ENCODE data around the gene ASTN2.

ASTN2 gene

DNA sequence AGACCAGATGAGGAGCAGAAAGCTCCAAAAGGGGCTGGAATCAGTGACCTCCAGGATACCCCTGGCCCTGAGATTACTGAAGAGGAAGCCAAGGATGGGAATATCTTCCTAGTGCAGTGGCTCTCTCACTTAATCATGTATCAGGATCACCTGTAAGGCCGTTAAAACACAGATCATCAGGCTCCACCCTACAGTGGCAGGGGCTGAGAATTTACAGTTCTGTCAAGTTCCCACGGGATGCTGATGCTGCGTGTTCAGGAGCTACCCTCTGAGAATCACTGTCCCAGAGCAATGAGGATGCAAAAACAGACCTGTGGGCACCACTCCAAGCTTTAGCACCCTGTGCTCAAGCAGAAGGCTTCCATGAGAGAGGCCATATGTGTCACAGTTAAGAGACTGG lies 291.9 kb downstream of the ASTN2 start:
- DNase-seq (ENCODE audit: low read depth in 3 of 3, low spot score in 1 of 3), result no peak

DNA sequence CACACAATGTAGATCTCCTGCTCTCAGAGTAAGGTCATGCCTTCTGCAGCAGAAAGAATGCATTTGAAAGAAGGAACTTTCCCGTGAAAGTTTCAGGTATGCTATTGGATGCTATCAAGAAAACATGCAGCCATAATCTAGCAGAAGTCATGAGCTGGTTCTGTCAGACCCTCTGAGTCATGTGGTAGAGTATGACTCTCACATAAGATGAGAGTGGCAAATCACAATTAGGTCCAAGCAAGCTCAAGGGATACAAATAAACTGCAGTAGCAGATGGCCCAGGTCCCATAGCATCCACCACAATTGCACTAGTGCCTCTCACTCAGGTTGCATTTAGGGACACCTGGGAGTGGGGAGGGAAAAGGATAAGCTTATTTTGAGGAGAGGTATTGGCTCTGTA lies 292.8 kb downstream of the ASTN2 start:
- no peak for DNase-seq (ENCODE audit: low read depth in 3 of 3, low spot score in 1 of 3)

GRCh38 chr9:117121316-117121715 lies 293.5 kb downstream of the ASTN2 start:
- DNase-seq (ENCODE audit: low read depth in 3 of 3, low spot score in 1 of 3), result no peak

GRCh38 chr9:117120061-117120460 lies 294.8 kb downstream of the ASTN2 start:
- DNase-seq (ENCODE audit: low read depth in 3 of 3, low spot score in 1 of 3), result no peak

GRCh38 chr9:117116084-117116483 lies 298.8 kb downstream of the ASTN2 start:
- no peak for DNase-seq (ENCODE audit: low read depth in 3 of 3, low spot score in 1 of 3)

DNA sequence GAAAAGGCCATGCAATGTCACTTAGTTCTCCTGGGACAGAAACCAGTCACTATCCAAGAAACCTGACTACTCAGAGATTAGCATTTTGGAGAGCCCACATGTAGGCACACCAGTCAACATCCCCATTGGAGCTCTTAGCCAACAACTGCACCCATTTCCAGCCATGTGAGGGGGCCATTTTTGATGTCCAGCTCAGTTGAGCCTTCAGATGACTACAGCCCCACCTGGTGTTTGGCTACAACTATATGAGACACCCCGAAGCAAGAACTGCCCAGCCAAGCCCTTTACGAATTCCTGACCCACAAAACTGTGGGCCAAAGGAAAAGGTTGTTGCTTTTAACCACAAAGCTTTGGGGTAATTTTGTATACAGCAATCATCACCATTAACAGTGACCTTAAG lies 300.1 kb downstream of the ASTN2 start:
- no peak for DNase-seq (ENCODE audit: low read depth in 3 of 3, low spot score in 1 of 3)

DNA sequence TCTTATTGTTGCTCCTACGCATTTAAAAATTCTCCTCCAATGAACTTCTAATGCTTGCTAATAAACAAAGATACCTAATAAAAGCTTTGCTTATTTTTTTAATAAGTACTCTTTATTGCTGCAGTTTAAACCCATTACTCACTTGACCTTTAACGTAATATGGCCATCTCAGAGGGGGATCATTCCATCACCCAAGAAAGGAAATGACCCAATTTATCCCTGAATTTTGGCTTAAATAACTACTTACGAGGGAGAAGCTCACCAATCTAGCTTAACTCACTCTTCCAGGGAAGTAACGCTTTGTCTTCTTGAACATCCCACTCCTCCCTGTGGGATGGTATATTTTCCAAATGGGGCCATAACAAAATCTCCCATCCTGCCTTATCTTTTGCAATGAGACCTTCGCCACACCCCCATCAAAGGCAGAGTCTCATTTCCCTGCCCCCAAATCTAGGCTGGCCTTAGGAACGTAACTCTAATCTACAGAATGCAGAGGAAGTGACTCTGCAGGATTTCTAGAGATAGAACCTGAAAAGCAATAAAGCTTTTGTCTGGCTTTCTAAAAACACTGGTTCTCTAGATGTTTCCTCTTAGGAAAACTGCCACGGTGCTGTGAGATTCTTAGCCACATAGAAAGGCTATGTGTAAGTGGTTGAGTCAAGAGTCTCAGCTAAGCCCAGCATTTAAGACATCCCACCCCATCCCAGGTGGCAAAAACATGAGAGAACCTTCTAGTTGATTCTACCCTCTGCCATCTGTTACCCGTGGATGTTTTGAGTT lies 310.0 kb downstream of the ASTN2 start:
- DNase-seq (ENCODE audit: low read depth in 3 of 3, low spot score in 1 of 3), result no peak

DNA sequence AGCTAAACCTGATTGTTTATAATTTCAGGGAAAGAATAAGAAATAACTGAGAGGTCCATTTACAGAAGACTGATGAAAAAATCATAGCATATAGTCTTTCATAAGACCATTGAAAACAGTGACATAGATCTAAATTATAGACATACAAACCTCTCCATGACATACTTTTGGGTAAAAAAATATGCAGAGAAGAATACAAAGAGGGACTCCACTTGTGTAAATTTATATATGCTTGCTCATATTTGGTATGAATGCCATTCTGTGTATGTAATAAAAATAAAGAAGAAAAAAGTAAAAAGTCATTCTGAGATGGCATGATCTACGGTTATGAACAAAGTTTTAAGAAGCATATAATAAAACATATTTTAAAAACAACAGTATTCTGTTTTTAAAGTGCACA lies 310.7 kb downstream of the ASTN2 start:
- DNase-seq (ENCODE audit: low read depth in 3 of 3, low spot score in 1 of 3), result no peak

DNA sequence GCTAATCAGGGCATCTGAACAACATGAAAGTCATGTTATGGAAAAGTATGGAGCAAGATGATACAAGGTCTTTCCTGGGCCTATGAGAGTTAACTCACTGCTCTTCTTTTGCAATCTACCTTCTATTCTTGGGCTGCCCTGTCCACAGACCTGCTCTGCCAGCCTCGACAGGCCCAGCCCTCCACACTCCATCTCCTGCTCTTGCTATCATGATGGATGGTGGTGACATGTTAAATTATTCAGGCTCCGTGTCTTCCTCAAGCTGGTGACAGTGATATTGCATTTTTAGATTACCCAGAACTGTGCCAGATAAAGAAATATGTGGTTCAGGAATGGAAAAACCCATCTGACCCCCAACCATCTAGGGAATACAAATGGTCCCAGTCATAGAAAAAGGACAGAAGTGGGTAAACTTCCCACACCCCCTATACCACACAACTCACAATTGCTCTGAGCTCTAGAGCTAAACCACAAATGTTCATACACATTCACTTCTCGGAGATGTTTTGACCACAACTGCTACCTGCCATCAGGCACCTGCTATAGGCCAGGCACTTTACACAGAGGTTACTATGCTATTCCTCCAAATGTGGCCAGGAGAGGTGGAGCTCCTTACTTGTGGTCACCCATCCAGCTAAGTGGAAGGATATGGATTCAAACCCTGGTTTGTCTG lies 311.3 kb downstream of the ASTN2 start:
- no peak for DNase-seq (ENCODE audit: low read depth in 3 of 3, low spot score in 1 of 3)

DNA sequence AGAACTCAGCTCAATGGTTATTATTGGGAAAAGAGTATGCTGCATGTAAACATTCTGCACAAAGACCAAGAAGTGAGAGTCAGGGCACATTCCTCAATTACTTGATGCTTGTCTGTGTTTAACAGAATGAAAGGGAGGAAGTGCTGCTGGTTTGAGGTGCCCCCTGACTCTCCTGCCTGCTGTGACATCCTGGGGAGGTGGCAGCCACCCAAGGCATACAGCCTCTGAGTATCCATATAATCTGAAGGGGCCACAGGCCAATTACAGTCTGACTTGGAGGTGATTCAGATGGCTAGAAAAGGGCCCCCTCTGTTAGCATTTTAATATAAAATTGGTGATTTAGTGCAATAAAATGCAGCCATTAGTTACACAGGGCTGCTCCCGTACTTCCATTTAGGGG lies 313.8 kb downstream of the ASTN2 start:
- no peak for DNase-seq (ENCODE audit: low read depth in 3 of 3, low spot score in 1 of 3)

- DNase-seq (ENCODE audit: low read depth in 3 of 3, low spot score in 1 of 3), result no peak
Measured at GRCh38 chr9:117098331-117098730, 316.5 kb downstream of the ASTN2 start.

DNA sequence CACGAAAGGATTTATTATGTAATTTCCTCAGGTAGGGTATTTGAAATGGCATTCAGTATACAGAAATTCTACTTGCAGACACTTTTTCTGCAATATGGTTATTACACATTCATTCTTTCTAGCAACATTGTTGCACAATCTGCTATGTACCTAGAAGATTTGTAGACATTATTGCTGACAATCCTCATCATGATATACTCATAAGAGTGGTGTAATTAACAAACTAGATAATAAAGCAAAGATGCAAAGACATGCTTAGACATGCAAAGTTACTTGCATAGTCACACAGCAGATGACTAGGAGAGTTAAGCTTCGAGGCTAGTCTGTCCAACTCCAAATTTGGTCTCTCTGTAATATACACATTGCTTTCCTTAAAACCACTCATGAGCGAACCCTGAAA lies 317.1 kb downstream of the ASTN2 start:
- DNase-seq (ENCODE audit: low read depth in 3 of 3, low spot score in 1 of 3), result no peak

DNA sequence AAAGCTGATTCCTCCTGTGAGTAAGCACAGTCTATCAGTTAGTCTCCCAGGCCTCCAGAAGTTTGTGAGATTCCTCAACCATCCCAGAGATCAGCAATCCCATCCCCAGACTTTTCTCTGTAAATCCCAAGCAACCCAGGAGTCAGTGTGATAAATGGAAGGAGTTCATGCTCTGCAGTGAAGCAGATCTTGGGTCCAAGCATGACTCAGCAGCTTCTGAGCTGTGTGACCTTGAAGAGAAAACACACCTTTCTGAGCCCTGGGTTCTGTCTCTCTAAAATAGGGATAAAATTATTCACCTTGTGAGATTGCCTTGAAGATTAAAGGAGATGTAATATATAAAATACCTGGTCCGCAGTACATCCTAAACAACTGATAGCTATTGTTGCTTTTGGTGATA lies 318.7 kb downstream of the ASTN2 start:
- DNase-seq (ENCODE audit: low read depth in 3 of 3, low spot score in 1 of 3), result no peak

DNA sequence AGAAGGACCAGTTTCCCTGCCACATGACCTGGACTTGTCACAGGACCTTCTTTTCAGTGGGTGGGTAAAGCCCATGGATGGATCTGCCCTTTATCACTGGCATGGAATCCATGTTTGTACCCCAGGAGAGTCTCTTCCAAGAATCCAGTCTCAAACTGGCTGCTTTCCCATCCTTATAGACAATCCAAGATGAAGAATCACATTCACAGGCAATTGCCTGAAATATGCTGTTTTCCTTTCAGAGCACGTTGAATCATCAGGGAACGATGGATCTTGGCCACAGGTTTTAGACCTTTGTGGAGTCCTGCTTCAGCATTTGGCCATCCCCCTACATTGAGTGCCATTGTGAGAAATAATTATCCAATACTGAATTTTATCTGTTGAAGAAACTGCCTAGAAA lies 319.8 kb downstream of the ASTN2 start:
- DNase-seq (ENCODE audit: low read depth in 3 of 3, low spot score in 1 of 3), result no peak

DNA sequence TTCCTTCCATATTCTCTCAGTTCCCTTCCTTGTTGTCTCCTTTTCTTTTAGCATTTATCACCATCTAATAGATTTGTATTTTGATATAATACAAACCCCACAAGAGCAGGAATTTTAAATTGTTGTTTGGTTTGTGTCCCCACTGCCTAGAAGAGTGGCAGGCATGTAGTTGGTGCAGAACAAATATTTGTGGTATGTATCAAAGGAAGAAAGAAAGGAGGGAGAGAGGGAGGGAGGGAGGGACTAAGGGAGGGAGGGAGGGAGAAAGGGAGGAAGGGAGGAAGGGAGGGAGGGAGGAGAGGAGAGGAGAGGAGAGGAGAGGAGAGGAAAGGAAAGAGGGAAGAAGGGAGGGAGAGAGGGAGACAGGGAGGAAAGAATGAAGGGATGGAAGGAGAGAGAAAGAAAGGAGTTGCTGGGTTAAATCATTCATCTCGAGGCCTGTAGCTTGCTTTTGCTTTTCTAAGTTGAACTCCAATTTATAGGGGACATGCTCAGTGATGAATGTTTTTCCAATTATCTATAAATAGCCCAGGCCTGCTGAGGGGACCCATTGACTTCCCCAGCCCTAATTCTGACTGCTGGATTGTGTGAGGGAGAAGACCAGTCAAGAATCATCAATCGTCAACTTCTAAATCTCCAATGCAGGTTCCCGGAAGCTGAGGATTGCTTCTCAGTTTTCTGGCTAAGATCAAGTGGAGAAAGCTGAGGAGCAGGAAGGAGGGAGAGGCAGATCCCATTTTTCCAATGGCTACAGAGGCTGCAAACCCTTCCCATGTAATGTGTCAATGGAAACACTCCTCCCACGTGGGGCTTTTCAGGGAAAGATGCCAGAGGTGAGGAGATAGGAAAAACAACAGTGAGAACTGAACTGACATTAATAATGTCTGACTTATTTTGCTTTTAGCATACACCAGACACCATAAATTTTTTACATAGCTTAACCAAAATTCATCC lies 320.7 kb downstream of the ASTN2 start:
- DNase-seq (ENCODE audit: low read depth in 3 of 3, low spot score in 1 of 3), result no peak

DNA sequence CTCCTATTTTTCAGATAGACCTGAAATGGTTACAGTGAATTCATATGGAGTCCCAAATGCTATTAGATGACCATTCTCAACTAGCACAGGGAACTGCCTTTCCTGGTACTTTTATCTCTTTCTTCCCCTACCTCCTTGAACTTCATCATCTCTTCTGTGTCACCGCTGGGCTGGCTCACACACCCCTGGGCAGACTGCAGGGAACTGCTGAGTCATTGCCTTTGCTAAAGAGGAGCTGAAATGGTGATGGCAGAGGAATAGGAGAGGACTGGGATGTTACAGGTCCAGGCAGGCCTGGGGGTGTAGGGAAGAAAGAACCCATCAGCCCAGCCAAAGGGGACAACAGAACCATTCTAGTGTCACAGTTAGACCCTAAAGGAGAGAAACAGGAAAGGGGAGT lies 322.3 kb downstream of the ASTN2 start:
- DNase-seq (ENCODE audit: low read depth in 3 of 3, low spot score in 1 of 3), result no peak

DNA sequence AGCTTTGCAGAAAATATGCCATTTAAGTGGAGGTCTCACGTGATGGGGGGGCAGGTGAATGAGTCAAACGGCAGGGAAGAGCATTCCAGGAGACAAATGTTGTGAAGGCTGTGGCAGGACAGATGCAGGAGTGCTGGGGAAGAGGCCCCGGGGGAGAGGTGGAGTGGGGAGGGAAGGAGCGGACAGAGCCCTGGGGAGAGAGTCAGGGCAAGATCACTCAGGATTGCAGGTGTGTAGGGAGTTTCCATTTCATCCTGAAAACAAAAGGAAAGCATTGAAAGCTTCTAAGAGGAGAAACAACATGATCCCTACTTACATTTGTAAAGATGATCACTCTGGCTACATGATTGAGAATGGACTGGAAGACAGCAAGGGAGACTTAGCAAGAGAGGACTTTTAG lies 323.3 kb downstream of the ASTN2 start:
- no peak for DNase-seq (ENCODE audit: low read depth in 3 of 3, low spot score in 1 of 3)

- DNase-seq (ENCODE audit: low read depth in 3 of 3, low spot score in 1 of 3), result no peak
Measured at GRCh38 chr9:117088786-117089185, 326.1 kb downstream of the ASTN2 start.

DNA sequence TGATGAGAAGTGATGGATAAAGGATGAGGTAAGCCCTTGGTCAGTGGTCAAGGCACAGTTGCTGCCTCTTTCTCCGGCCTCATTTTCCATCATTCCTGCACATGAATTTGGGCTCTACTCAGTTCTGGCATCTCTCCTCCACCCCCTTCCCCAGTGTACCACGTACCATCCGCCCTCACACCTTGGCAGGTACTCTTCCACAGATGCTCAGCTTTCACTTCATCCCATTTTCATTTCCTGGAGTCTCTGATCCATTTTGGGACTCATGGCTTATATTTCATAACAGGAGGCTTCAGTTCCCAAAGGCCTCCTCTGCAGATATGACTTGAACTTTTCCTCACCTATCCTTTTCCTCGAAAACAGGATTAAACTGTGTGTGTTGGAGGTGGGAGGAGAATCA lies 326.7 kb downstream of the ASTN2 start:
- DNase-seq (ENCODE audit: low read depth in 3 of 3, low spot score in 1 of 3), result no peak

DNA sequence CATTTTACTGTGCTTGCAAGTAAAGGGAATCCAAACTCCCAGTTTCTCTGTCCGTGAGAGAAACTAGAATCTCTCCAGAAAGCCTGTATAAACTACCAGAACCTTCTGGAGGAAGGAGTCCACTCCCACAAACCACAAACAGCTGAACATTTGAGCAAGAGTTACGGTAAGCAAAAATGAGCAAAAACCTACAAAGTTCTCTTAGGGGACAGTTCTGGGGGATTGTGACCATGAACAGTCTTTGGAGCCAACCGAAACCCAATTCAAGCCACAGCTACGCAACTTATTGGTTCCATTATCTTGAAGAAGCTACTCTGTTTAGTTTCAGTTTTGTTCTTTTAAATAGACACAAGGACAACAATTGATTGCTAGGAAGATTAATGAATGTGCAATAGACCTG lies 330.6 kb downstream of the ASTN2 start:
- DNase-seq (ENCODE audit: low read depth in 3 of 3, low spot score in 1 of 3), result no peak

- no peak for DNase-seq (ENCODE audit: low read depth in 3 of 3, low spot score in 1 of 3)
Measured at GRCh38 chr9:117083559-117083958, 331.3 kb downstream of the ASTN2 start.
